Measurements from ENCODE around the gene DUSP16. TPM values are rescaled to one million over a fixed set of nuclear protein-coding genes. Genes with fewer than 3 reads are reported as not detected.

Gene DUSP16
- polyA plus RNA-seq, 4 donors = 22.5 to 83.4 (median 30.1) TPM

- Histone ChIP-seq H3K4me3 (ENCODE audit: low read depth in 1 of 3, low read length in 3 of 3) (no peak overlapping the region), H3K27ac (ENCODE audit: low read depth in 1 of 3, low read length in 2 of 3) (no peak overlapping the region), H3K27me3 (ENCODE audit: control insufficient read depth in 3 of 3, insufficient read depth in 3 of 3, low read length in 3 of 3) (no peaks in the 10 kb centered on the region), H3K4me1 (ENCODE audit: control insufficient read depth in 3 of 3, insufficient read depth in 2 of 3, low read depth in 1 of 3, low read length in 2 of 3) (peaks cover under 1 to 3% (median 1%) of the 10 kb centered on the region in 3 donors), H3K36me3 (ENCODE audit: control insufficient read depth in 3 of 3, insufficient read depth in 2 of 3, low read depth in 1 of 3, low read length in 3 of 3) (peaks cover 3 to 30% (median 5%) of the 10 kb centered on the region in 3 donors), H3K9me3 (ENCODE audit: control insufficient read depth in 2 of 2, insufficient read depth in 1 of 2, low read depth in 1 of 2, low read length in 1 of 2) (no peaks in the 10 kb centered on the region)
- DNase-seq = no peak
- 88 to 96% (median 92%) methylated on average over 5 of the region's 5 CpGs for WGBS, 3 donors
- FAIRE-seq = no peak
These were observed 62.6 kb downstream of the DUSP16 start for GRCh38 chr12:12499909-12500604.

DNA sequence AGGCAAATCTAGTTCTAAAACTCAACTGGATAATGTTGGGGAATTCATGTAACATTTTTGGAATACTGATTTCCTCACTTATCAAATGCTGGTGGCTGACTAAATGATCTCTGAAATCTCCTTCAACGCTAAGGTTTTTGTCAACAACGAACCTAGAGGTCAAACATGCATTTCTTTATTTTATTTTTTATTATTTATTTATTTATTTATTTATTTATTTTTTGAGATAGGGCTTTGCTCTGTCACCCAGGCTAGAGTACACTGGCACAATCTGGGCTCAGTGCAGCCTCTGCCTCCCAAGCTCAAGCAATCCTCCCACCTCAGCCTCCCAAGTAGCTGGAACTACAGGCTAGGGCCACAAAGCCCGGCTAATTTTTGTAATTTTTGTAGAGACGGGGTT is 64.5 kb downstream of the DUSP16 start:
- DNase-seq (no peak), FAIRE-seq (no peak)
- Histone ChIP-seq H3K4me3 (ENCODE audit: low read depth in 1 of 3, low read length in 3 of 3) (no peak overlapping the region), H3K9me3 (ENCODE audit: control insufficient read depth in 2 of 2, insufficient read depth in 1 of 2, low read depth in 1 of 2, low read length in 1 of 2) (no peaks in the 10 kb centered on the region), H3K36me3 (ENCODE audit: control insufficient read depth in 3 of 3, insufficient read depth in 2 of 3, low read depth in 1 of 3, low read length in 3 of 3) (peaks cover 3 to 25% (median 6%) of the 10 kb centered on the region in 3 donors), H3K4me1 (ENCODE audit: control insufficient read depth in 3 of 3, insufficient read depth in 2 of 3, low read depth in 1 of 3, low read length in 2 of 3) (peaks cover 0 to 4% (median 0%) of the 10 kb centered on the region in 3 donors), H3K27ac (ENCODE audit: low read depth in 1 of 3, low read length in 2 of 3) (no peak overlapping the region), H3K27me3 (ENCODE audit: control insufficient read depth in 3 of 3, insufficient read depth in 3 of 3, low read length in 3 of 3) (no peaks in the 10 kb centered on the region)
- WGBS, 3 donors = 90 to 95% (median 94%) methylated on average over 4 of the region's 4 CpGs

DNA sequence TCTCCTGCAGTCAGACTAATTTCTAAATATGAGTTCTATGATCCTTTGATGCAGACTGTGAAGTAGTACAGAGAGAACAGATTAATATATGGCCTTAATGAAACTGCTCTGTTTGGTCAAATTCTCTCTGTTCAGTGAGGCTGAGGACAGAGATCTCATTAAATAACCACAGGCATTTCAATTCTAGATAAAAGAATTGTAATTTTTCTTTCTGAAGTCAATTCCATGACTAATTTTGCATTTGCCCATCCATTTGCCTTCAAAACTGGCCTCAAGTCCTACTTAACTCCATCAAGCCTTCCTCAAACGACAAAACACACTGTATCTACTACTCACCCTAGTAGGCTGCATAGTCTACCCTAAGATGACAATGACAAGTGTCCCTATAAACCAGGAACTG is 67.1 kb downstream of the DUSP16 start:
- DNase-seq (no peak), FAIRE-seq (no peak)
- Histone ChIP-seq H3K27ac (ENCODE audit: low read depth in 1 of 3, low read length in 2 of 3) (no peak overlapping the region), H3K4me3 (ENCODE audit: low read depth in 1 of 3, low read length in 3 of 3) (no peak overlapping the region), H3K4me1 (ENCODE audit: control insufficient read depth in 3 of 3, insufficient read depth in 2 of 3, low read depth in 1 of 3, low read length in 2 of 3) (peaks cover 0 to 17% (median 3%) of the 10 kb centered on the region in 3 donors), H3K27me3 (ENCODE audit: control insufficient read depth in 3 of 3, insufficient read depth in 3 of 3, low read length in 3 of 3) (no peaks in the 10 kb centered on the region), H3K36me3 (ENCODE audit: control insufficient read depth in 3 of 3, insufficient read depth in 2 of 3, low read depth in 1 of 3, low read length in 3 of 3) (peaks cover 3 to 18% (median 6%) of the 10 kb centered on the region in 3 donors), H3K9me3 (ENCODE audit: control insufficient read depth in 2 of 2, insufficient read depth in 1 of 2, low read depth in 1 of 2, low read length in 1 of 2) (no peaks in the 10 kb centered on the region)
- 81 to 97% (median 90%) methylated on average over 1 of the region's 1 CpG for WGBS, 3 donors

DNA sequence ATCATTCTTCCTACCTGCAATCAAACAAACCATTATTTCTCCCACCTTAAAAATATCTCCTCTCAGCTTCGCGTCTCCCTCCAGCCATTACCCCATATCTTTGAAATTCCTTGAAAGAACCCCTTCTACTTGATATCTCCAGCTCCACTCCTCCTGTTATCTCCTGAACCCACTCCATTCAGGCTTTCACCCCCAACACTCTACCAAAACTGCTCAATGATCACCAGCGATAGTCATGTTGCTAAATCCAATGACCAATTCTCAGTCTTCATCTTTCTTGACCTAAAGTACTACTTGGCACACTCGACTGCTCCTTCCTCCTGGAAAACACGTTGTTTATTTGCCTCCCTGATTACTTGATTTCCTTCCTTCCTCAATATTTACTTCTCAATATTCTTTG is 70.1 kb downstream of the DUSP16 start:
- Histone ChIP-seq H3K9me3 (ENCODE audit: control insufficient read depth in 2 of 2, insufficient read depth in 1 of 2, low read depth in 1 of 2, low read length in 1 of 2) (no peaks in the 10 kb centered on the region), H3K27ac (ENCODE audit: low read depth in 1 of 3, low read length in 2 of 3) (peak overlapping the region in 2 of 3 donors; percentile 70 to 71), H3K4me1 (ENCODE audit: control insufficient read depth in 3 of 3, insufficient read depth in 2 of 3, low read depth in 1 of 3, low read length in 2 of 3) (peaks cover 3 to 30% (median 4%) of the 10 kb centered on the region in 3 donors), H3K36me3 (ENCODE audit: control insufficient read depth in 3 of 3, insufficient read depth in 2 of 3, low read depth in 1 of 3, low read length in 3 of 3) (peaks cover 3 to 16% (median 3%) of the 10 kb centered on the region in 3 donors), H3K27me3 (ENCODE audit: control insufficient read depth in 3 of 3, insufficient read depth in 3 of 3, low read length in 3 of 3) (no peaks in the 10 kb centered on the region), H3K4me3 (ENCODE audit: low read depth in 1 of 3, low read length in 3 of 3) (no peak overlapping the region)
- FAIRE-seq = no peak
- WGBS, 3 donors = 86 to 95% (median 90%) methylated on average over 5 of the region's 5 CpGs
- no peak for DNase-seq

- Histone ChIP-seq H3K27ac (ENCODE audit: low read depth in 1 of 3, low read length in 2 of 3) (peak overlapping the region in 2 of 3 donors; percentile 70 to 71), H3K36me3 (ENCODE audit: control insufficient read depth in 3 of 3, insufficient read depth in 2 of 3, low read depth in 1 of 3, low read length in 3 of 3) (peaks cover 3 to 18% (median 3%) of the 10 kb centered on the region in 3 donors), H3K4me1 (ENCODE audit: control insufficient read depth in 3 of 3, insufficient read depth in 2 of 3, low read depth in 1 of 3, low read length in 2 of 3) (peaks cover 3 to 31% (median 4%) of the 10 kb centered on the region in 3 donors), H3K27me3 (ENCODE audit: control insufficient read depth in 3 of 3, insufficient read depth in 3 of 3, low read length in 3 of 3) (no peaks in the 10 kb centered on the region), H3K9me3 (ENCODE audit: control insufficient read depth in 2 of 2, insufficient read depth in 1 of 2, low read depth in 1 of 2, low read length in 1 of 2) (no peaks in the 10 kb centered on the region), H3K4me3 (ENCODE audit: low read depth in 1 of 3, low read length in 3 of 3) (no peak overlapping the region)
- peak; percentile 54 to 68 for DNase-seq
- FAIRE-seq = no peak
These were observed 71.1 kb downstream of the DUSP16 start for GRCh38 chr12:12491606-12492005.

DNA sequence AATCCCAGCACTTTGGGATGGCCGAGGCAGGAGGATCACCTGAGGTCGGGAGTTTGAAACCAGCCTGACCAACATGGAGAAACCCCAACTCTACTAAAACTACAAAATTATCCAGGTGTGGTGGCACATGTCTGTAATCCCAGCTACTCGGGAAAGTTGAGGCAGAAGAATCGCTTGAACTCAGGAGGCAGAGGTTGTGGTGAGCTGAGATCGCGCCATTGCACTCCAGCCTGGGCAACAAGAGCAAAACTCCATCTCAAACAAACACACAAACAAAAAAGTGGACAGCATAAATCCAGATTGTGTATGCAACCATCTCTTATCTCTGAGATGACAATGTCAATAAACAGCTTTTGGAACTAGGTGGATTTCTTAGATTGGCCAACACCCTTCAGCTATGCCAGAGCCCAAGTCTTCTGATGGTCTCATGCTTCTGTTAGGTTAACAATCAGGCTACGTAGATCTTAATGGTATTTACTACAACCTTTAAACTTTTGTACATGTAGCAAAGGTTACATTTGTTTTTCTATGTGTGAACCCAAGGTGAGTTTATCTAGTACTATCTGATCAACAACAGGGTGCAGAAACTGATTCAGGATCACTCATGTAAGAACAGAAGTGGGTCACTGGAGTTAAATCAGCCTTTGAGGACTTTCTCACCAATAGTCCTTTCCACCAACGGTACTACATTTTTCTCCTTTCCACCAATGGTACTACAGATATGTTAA is 73.7 kb downstream of the DUSP16 start:
- 81 to 89% (median 83%) methylated on average over 8 of the region's 8 CpGs for WGBS, 3 donors
- FAIRE-seq = no peak
- H3K27me3 ChIP-seq (ENCODE audit: control insufficient read depth in 3 of 3, insufficient read depth in 3 of 3, low read length in 3 of 3) = no peaks in the 10 kb centered on the region

DNA sequence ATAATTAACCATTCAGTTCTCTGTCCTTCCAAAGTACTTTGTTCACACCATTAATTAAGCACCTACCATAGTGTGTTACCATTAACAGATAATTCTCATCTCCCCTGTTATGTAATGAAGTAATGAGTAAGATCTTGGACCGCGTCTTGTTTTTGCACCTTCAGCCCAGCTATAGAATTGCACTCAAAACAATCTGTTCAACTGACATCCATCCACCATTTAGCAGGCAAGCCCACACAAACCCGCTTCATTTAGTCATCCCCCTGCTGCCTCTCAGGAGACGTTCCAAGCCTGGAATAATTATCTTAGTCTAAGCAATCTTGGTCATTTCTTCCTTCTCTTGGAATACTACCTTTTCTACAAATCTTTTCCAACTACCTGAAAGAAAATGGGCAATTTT is 74.4 kb downstream of the DUSP16 start:
- Histone ChIP-seq H3K4me3 (ENCODE audit: low read depth in 1 of 3, low read length in 3 of 3) (no peak overlapping the region), H3K9me3 (ENCODE audit: control insufficient read depth in 2 of 2, insufficient read depth in 1 of 2, low read depth in 1 of 2, low read length in 1 of 2) (no peaks in the 10 kb centered on the region), H3K27me3 (ENCODE audit: control insufficient read depth in 3 of 3, insufficient read depth in 3 of 3, low read length in 3 of 3) (no peaks in the 10 kb centered on the region), H3K4me1 (ENCODE audit: control insufficient read depth in 3 of 3, insufficient read depth in 2 of 3, low read depth in 1 of 3, low read length in 2 of 3) (peaks cover 4 to 36% (median 6%) of the 10 kb centered on the region in 3 donors), H3K36me3 (ENCODE audit: control insufficient read depth in 3 of 3, insufficient read depth in 2 of 3, low read depth in 1 of 3, low read length in 3 of 3) (peaks cover 0 to 31% (median 10%) of the 10 kb centered on the region in 3 donors), H3K27ac (ENCODE audit: low read depth in 1 of 3, low read length in 2 of 3) (peak overlapping the region in 2 of 3 donors; percentile 2 to 77)
- WGBS, 3 donors = 90 to 95% (median 93%) methylated on average over 4 of the region's 4 CpGs
- DNase-seq (no peak), FAIRE-seq (no peak)

More for the DNA sequence above, 73.7 kb downstream of the DUSP16 start:
- Histone ChIP-seq H3K36me3 (ENCODE audit: control insufficient read depth in 3 of 3, insufficient read depth in 2 of 3, low read depth in 1 of 3, low read length in 3 of 3) (peaks cover 0 to 29% (median 8%) of the 10 kb centered on the region in 3 donors), H3K4me1 (ENCODE audit: control insufficient read depth in 3 of 3, insufficient read depth in 2 of 3, low read depth in 1 of 3, low read length in 2 of 3) (peaks cover 3 to 35% (median 4%) of the 10 kb centered on the region in 3 donors), H3K9me3 (ENCODE audit: control insufficient read depth in 2 of 2, insufficient read depth in 1 of 2, low read depth in 1 of 2, low read length in 1 of 2) (no peaks in the 10 kb centered on the region), H3K27ac (ENCODE audit: low read depth in 1 of 3, low read length in 2 of 3) (peak overlapping the region in 2 of 3 donors; percentile 2 to 77), H3K4me3 (ENCODE audit: low read depth in 1 of 3, low read length in 3 of 3) (no peak overlapping the region)
- DNase-seq = peak; percentile 67 to 84

- no peak for FAIRE-seq
- no peak overlapping the region for H3K4me3 ChIP-seq (ENCODE audit: low read depth in 1 of 3, low read length in 3 of 3)
- peaks cover 0 to 35% (median 10%) of the 10 kb centered on the region in 3 donors for H3K36me3 ChIP-seq (ENCODE audit: control insufficient read depth in 3 of 3, insufficient read depth in 2 of 3, low read depth in 1 of 3, low read length in 3 of 3)
- WGBS, 3 donors = 95 to 98% (median 97%) methylated on average over 6 of the region's 6 CpGs
- no peaks in the 10 kb centered on the region for H3K27me3 ChIP-seq (ENCODE audit: control insufficient read depth in 3 of 3, insufficient read depth in 3 of 3, low read length in 3 of 3)
- H3K9me3 ChIP-seq (ENCODE audit: control insufficient read depth in 2 of 2, insufficient read depth in 1 of 2, low read depth in 1 of 2, low read length in 1 of 2) = no peaks in the 10 kb centered on the region
- H3K27ac ChIP-seq (ENCODE audit: low read depth in 1 of 3, low read length in 2 of 3) = peak overlapping the region in 2 of 3 donors; percentile 48 to 77
- peaks cover 4 to 39% (median 6%) of the 10 kb centered on the region in 3 donors for H3K4me1 ChIP-seq (ENCODE audit: control insufficient read depth in 3 of 3, insufficient read depth in 2 of 3, low read depth in 1 of 3, low read length in 2 of 3)
- no peak for DNase-seq
These were observed 75.2 kb downstream of the DUSP16 start for GRCh38 chr12:12487490-12487889.
